HCT116 (cell line): ENCODE measurements around the gene COQ6. TPM values are rescaled to one million over a fixed set of nuclear protein-coding genes. Genes with fewer than 3 reads are reported as not detected.

ENCODE experiments used
- ATAC-seq: fragments of 200-7000 bp; cut with Tn5 transposase; 2 replicates; pipeline ENCODE4 v1.9.1; 2020; ENCODE audit warnings: mild to moderate bottlenecking, moderate library complexity
- BruUV-seq: library from RNA; stranded (reverse); fragments of 400-500 nt; replicated peaks from 2 replicates; lab custom pipeline; 2021; lab: Mats Ljungman, UMichigan
- CTCF ChIA-PET: fragments of 300-600 bp; sonication (Branson Sonifier 250); formaldehyde crosslinking; loops from one replicate; lab custom pipeline; 2021; ENCODE audit warnings: antibody characterized with exemption; lab: Charles Lee
- POLR2A ChIA-PET: fragments of 300-600, 350-600 bp; sonication (Branson Sonifier 250); formaldehyde crosslinking; loops from one replicate; lab custom pipeline; 2021; ENCODE audit warnings: antibody characterized with exemption; lab: Charles Lee
- RAD21 ChIA-PET, 2 experiments: fragments of 300-600 bp; sonication (Branson Sonifier 250); formaldehyde crosslinking; loops; one replicate each; lab custom pipeline; 2023; ENCODE audit warnings: low total read pairs in 2 of 2; ENCODE audit not compliant: uncharacterized antibody in 2 of 2, unreplicated experiment in 2 of 2, low non-redundant PET in 1 of 2; lab: Charles Lee
- DNase-seq: peaks from one replicate; pipeline ENCODE4 v3.0.0-alpha.2; 2010; ENCODE audit warnings: low read depth, low spot score
- H2AFZ ChIP-seq: fragments of 200-600 bp; shearing (Covaris generic), sonication (generic); 2 replicates; pipeline ENCODE4 v1.6.1; 2017; ENCODE audit warnings: low read depth, mixed run types, mixed read lengths, antibody characterized with exemption, low read length; ENCODE audit not compliant: poor library complexity, severe bottlenecking
- H3K27ac ChIP-seq: 2 replicates; pipeline ENCODE4 v1.5.1; 2012; ENCODE audit warnings: low read depth, low read length
- H3K27me3 ChIP-seq: fragments of 200-600 bp; sonication (generic); 2 replicates; pipeline ENCODE4 v1.6.1; 2016; ENCODE audit warnings: mixed run types, low read length, mixed read lengths; ENCODE audit not compliant: insufficient read depth
- H3K36me3 ChIP-seq, 2 experiments: fragments of 200-500 bp in 1 of 2; fragments of 200-600 bp in 1 of 2; sonication (Bioruptor generic) in 1 of 2; sonication (generic) in 1 of 2; 2 replicates each; pipeline versions ENCODE4 v1.5.1 to v1.6.1; 2014 to 2016; ENCODE audit warnings: low read length in 2 of 2, inconsistent platforms in 1 of 2, mixed read lengths in 1 of 2, mixed run types in 1 of 2; ENCODE audit not compliant: insufficient read depth in 2 of 2, control insufficient read depth in 1 of 2
- H3K4me1 ChIP-seq, 2 experiments: fragments of 200-600 bp in 1 of 2; sonication (generic) in 1 of 2; 2 replicates each; pipeline versions ENCODE4 v1.5.1 to v1.6.1; 2012 to 2017; ENCODE audit warnings: low read length in 2 of 2, inconsistent platforms in 1 of 2, mild to moderate bottlenecking in 1 of 2, mixed read lengths in 1 of 2, mixed run types in 1 of 2, moderate library complexity in 1 of 2; ENCODE audit not compliant: insufficient read depth in 2 of 2, control insufficient read depth in 1 of 2
- H3K4me2 ChIP-seq: fragments of 200-600 bp; sonication (generic); 2 replicates; pipeline ENCODE4 v1.6.1; 2017; ENCODE audit warnings: mixed run types, low read length, mixed read lengths
- H3K4me3 ChIP-seq, 2 experiments: fragments of 200-600 bp in 1 of 2; sonication (generic) in 1 of 2; replicated peaks in 1 of 2; 2 replicates each; pipeline ENCODE4 v1.5.1; 2011 to 2016; ENCODE audit warnings: low read length in 2 of 2, control low read depth in 1 of 2, low read depth in 1 of 2, mild to moderate bottlenecking in 1 of 2, mixed read lengths in 1 of 2, mixed run types in 1 of 2
- H3K79me2 ChIP-seq: fragments of 200-600 bp; sonication (generic); 2 replicates; pipeline ENCODE4 v1.6.1; 2017; ENCODE audit warnings: mild to moderate bottlenecking, mixed run types, low read length, moderate library complexity, mixed read lengths; ENCODE audit not compliant: insufficient read depth
- H3K9ac ChIP-seq: fragments of 200-600 bp; sonication (generic); 2 replicates; pipeline ENCODE4 v1.6.1; 2016; ENCODE audit warnings: low read length, mixed read lengths
- H3K9me2 ChIP-seq: fragments of 200-600 bp; sonication (generic), shearing (Covaris generic); 2 replicates; pipeline ENCODE4 v1.6.1; 2017; ENCODE audit warnings: mixed run types, mild to moderate bottlenecking, moderate library complexity; ENCODE audit not compliant: insufficient read depth
- H3K9me3 ChIP-seq, 2 experiments: fragments of 200-500 bp in 1 of 2; fragments of 200-600 bp in 1 of 2; sonication (Bioruptor generic) in 1 of 2; sonication (generic) in 1 of 2; 2 replicates each; pipeline ENCODE4 v1.6.1; 2014 to 2017; ENCODE audit warnings: low read length in 2 of 2, mixed read lengths in 2 of 2, inconsistent platforms in 1 of 2, low read depth in 1 of 2, mild to moderate bottlenecking in 1 of 2, mixed run types in 1 of 2, moderate library complexity in 1 of 2; ENCODE audit not compliant: control insufficient read depth in 1 of 2, insufficient read depth in 1 of 2
- H4K20me1 ChIP-seq: fragments of 200-600 bp; sonication (generic), shearing (Covaris generic); 2 replicates; pipeline ENCODE4 v1.6.1; 2017; ENCODE audit warnings: mixed run types, mild to moderate bottlenecking, moderate library complexity; ENCODE audit not compliant: insufficient read depth
- CBX3 ChIP-seq: IDR thresholded peaks from 2 replicates; pipeline ENCODE4 v1.6.1; 2012; ENCODE audit warnings: low read depth
- EGR1 ChIP-seq: IDR thresholded peaks from 2 replicates; pipeline ENCODE4 v1.6.1; 2012; ENCODE audit warnings: low read depth
- ELF1 ChIP-seq: IDR thresholded peaks from 2 replicates; pipeline ENCODE4 v1.6.1; 2012; ENCODE audit warnings: low read depth, borderline replicate concordance
- EZH2phosphoT487 ChIP-seq: fragments of 200-600 bp; IDR thresholded peaks from 2 replicates; pipeline ENCODE4 v1.6.1; 2018; ENCODE audit warnings: antibody characterized with exemption, borderline replicate concordance
- FOSL1 ChIP-seq: IDR thresholded peaks from 2 replicates; pipeline ENCODE4 v1.6.1; 2012; ENCODE audit warnings: low read depth
- POLR2A ChIP-seq: IDR thresholded peaks from 2 replicates; pipeline ENCODE4 v1.7.0; 2011; ENCODE audit warnings: borderline replicate concordance; ENCODE audit not compliant: insufficient read depth, insufficient read length; ENCODE audit errors: extremely low read depth
- POLR2AphosphoS5 ChIP-seq: IDR thresholded peaks from 2 replicates; pipeline ENCODE4 v1.6.1; 2011; ENCODE audit warnings: mild to moderate bottlenecking, low read depth, low read length, moderate library complexity
- SP1 ChIP-seq: IDR thresholded peaks from 2 replicates; pipeline ENCODE4 v1.6.1; 2012; ENCODE audit warnings: low read depth
- SRF ChIP-seq: IDR thresholded peaks from 2 replicates; pipeline ENCODE4 v1.6.1; 2012; ENCODE audit warnings: low read depth
- YY1 ChIP-seq: IDR thresholded peaks from 2 replicates; pipeline ENCODE4 v1.6.1; 2011; ENCODE audit warnings: low read length, low read depth, moderate library complexity, mild to moderate bottlenecking; ENCODE audit not compliant: insufficient replicate concordance; ENCODE audit errors: extremely low read depth
- intact Hi-C: fragments of 100-400 bp; cut with micrococcal nuclease; formaldehyde crosslinking; loops from 2 replicates; pipeline ENCODE4 v1.10.0; 2022
- total RNA-seq: library from RNA; stranded (reverse); gene quantifications from one replicate; pipeline ENCODE4 v1.2.1, GENCODE V29; 2021; ENCODE audit not compliant: unreplicated experiment
- TF ChIP-seq, protein P1 (sequence below): IDR thresholded peaks from 2 replicates; pipeline ENCODE4 v1.6.1; 2012
- TF ChIP-seq, protein P2 (sequence below), 3 experiments: fragments of 200-600 bp in 1 of 3; sonication (generic) in 1 of 3; IDR thresholded peaks in 2 of 3; conservative IDR thresholded peaks in 1 of 3; 2 replicates each; pipeline ENCODE4 v1.5.1; 2012 to 2017; ENCODE audit warnings: low read depth in 2 of 3, low read length in 2 of 3, antibody characterized with exemption in 1 of 3, borderline replicate concordance in 1 of 3, control low read depth in 1 of 3, mild to moderate bottlenecking in 1 of 3, mixed read lengths in 1 of 3, mixed run types in 1 of 3, moderate library complexity in 1 of 3; ENCODE audit not compliant: insufficient read depth in 1 of 3
- TF ChIP-seq, protein P3 (sequence below): IDR thresholded peaks from 2 replicates; pipeline ENCODE4 v1.6.1; 2012
- TF ChIP-seq, protein P4 (sequence below): IDR thresholded peaks from 2 replicates; pipeline ENCODE4 v1.6.1; 2011; ENCODE audit warnings: mild to moderate bottlenecking, low read length, moderate library complexity; ENCODE audit not compliant: insufficient replicate concordance; ENCODE audit errors: extremely low read depth

The COQ6 gene
- total RNA-seq, 1 experiment from 2014 or later = 21.6 TPM

DNA sequence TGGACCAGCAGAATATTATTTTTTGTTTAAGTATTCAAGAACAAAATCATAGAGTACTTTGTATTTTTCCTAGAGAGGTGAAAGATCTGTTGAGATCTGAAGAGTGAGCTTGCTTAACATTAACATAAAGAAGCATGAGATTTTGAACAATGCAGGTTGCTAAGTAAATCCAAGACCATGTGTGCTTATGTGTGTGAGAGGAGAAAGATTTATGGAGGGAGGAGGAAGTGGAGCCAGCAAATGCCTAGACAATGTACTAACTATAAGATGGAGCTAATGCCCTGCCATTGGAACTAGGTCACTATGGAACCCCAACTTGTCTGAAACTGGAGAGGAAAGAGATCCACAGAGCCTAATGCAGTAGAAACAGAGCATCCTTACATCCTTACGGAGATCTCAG, 13.6 kb upstream of the COQ6 start:
- Histone ChIP-seq H3K27me3 (no peaks in the 10 kb centered on the region), H3K9me3 (no peaks in the 10 kb centered on the region), H2AFZ (no peak overlapping the region), H3K4me3 (no peak overlapping the region), H3K4me2 (no peak overlapping the region), H3K79me2 (no peaks in the 10 kb centered on the region), H4K20me1 (no peaks in the 10 kb centered on the region), H3K36me3 (peaks cover 17% of the 10 kb centered on the region in 2 experiments; a peak in 3 of 4 replicates), H3K4me1 (no peaks in the 10 kb centered on the region), H3K27ac (no peak overlapping the region), H3K9me2 (no peaks in the 10 kb centered on the region), H3K9ac (no peak overlapping the region)
- DNase-seq = no peak
- no TSS peak for BruUV-seq
- ChIA-PET POLR2A (interaction anchor here (0.8 kb wide), 1 partner anchor 13 kb away, joined by 3 read pairs; the partner anchor contains the start of genes COQ6 and FAM161B), RAD21 (no interaction called here), CTCF (interaction anchor here (0.8 to 1.9 kb wide), 3 partner anchors 13 to 208 kb away, joined by 3 to 6 read pairs (median 4); partner anchors contain the start of genes COQ6 and FAM161B)
- no peak for ATAC-seq
- intact Hi-C loops = loop anchor here (5.0 kb wide), 1 partner anchor 209 kb away; no protein-coding TSS in a partner anchor
- TF ChIP-seq, protein P1, sequence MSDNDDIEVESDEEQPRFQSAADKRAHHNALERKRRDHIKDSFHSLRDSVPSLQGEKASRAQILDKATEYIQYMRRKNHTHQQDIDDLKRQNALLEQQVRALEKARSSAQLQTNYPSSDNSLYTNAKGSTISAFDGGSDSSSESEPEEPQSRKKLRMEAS = no peak
- TF ChIP-seq, protein P2, sequence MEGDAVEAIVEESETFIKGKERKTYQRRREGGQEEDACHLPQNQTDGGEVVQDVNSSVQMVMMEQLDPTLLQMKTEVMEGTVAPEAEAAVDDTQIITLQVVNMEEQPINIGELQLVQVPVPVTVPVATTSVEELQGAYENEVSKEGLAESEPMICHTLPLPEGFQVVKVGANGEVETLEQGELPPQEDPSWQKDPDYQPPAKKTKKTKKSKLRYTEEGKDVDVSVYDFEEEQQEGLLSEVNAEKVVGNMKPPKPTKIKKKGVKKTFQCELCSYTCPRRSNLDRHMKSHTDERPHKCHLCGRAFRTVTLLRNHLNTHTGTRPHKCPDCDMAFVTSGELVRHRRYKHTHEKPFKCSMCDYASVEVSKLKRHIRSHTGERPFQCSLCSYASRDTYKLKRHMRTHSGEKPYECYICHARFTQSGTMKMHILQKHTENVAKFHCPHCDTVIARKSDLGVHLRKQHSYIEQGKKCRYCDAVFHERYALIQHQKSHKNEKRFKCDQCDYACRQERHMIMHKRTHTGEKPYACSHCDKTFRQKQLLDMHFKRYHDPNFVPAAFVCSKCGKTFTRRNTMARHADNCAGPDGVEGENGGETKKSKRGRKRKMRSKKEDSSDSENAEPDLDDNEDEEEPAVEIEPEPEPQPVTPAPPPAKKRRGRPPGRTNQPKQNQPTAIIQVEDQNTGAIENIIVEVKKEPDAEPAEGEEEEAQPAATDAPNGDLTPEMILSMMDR (IDR thresholded peaks at IDR 0.05 in 2 of 3, conservative IDR thresholded peaks at IDR 0.05 in 1 of 3; ENCODE audit: borderline replicate concordance in 1 of 3, insufficient read depth in 1 of 3, low read depth in 2 of 3, low read length in 2 of 3) = no peak
- TF ChIP-seq SRF (no peak), EGR1 (no peak), EZH2phosphoT487 (no peak), FOSL1 (no peak), POLR2AphosphoS5 (no peak), YY1 (no peak), CBX3 (no peak), SP1 (no peak), ELF1 (no peak), POLR2A (no peak)
- TF ChIP-seq, protein P3, sequence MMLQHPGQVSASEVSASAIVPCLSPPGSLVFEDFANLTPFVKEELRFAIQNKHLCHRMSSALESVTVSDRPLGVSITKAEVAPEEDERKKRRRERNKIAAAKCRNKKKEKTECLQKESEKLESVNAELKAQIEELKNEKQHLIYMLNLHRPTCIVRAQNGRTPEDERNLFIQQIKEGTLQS = no peak
- TF ChIP-seq, protein P4, sequence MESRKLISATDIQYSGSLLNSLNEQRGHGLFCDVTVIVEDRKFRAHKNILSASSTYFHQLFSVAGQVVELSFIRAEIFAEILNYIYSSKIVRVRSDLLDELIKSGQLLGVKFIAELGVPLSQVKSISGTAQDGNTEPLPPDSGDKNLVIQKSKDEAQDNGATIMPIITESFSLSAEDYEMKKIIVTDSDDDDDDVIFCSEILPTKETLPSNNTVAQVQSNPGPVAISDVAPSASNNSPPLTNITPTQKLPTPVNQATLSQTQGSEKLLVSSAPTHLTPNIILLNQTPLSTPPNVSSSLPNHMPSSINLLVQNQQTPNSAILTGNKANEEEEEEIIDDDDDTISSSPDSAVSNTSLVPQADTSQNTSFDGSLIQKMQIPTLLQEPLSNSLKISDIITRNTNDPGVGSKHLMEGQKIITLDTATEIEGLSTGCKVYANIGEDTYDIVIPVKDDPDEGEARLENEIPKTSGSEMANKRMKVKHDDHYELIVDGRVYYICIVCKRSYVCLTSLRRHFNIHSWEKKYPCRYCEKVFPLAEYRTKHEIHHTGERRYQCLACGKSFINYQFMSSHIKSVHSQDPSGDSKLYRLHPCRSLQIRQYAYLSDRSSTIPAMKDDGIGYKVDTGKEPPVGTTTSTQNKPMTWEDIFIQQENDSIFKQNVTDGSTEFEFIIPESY = no peak
